Activated CD4-positive, alpha-beta T cell treated with anti-CD3 and anti-CD28 coated beads for 36 hours (primary cell): ENCODE data around the gene STRA6. TPM values are rescaled to one million over a fixed set of nuclear protein-coding genes. Genes with fewer than 3 reads are reported as not detected.

ENCODE experiments used
- ATAC-seq: fragments of 200-7000 bp; cut with Tn5 transposase; one replicate; pipeline ENCODE4 v1.10.0; 2021; ENCODE audit warnings: mild to moderate bottlenecking, moderate library complexity
- CTCF ChIA-PET: fragments of 350-600 bp; sonication (Branson Sonifier 250); formaldehyde crosslinking; loops from one replicate; lab custom pipeline; 2021; ENCODE audit warnings: antibody characterized with exemption; lab: Charles Lee
- POLR2A ChIA-PET: fragments of 350-600 bp; sonication (Branson Sonifier 250); formaldehyde crosslinking; loops from one replicate; lab custom pipeline; 2021; ENCODE audit warnings: antibody characterized with exemption, inconsistent platforms; lab: Charles Lee
- DNase-seq: peaks from one replicate; pipeline ENCODE4 v3.0.0-alpha.2; 2020
- H3K27ac Mint-ChIP-seq: one replicate; pipeline ENCODE4 v1.8.0; 2021; ENCODE audit warnings: mixed read lengths
- H3K27me3 Mint-ChIP-seq: one replicate; pipeline ENCODE4 v1.8.0; 2021; ENCODE audit warnings: mixed read lengths
- H3K36me3 Mint-ChIP-seq: one replicate; pipeline ENCODE4 v1.8.0; 2021; ENCODE audit warnings: low read depth, mixed read lengths
- H3K4me1 Mint-ChIP-seq: one replicate; pipeline ENCODE4 v1.8.0; 2021; ENCODE audit warnings: mixed read lengths
- H3K4me3 Mint-ChIP-seq: one replicate; pipeline ENCODE4 v1.8.0; 2021; ENCODE audit warnings: mild to moderate bottlenecking, moderate library complexity, mixed read lengths
- H3K9me3 Mint-ChIP-seq: one replicate; pipeline ENCODE4 v1.8.0; 2021; ENCODE audit warnings: low read depth, mixed read lengths
- intact Hi-C, 2 experiments: fragments of 100-400 bp; cut with DNase I in 1 of 2; cut with micrococcal nuclease in 1 of 2; formaldehyde crosslinking; loops; one replicate each; pipeline versions ENCODE4 v1.14.2 to v1.15.1; 2022 to 2024; cut with DNase I, micrococcal nuclease
- total RNA-seq, 2 experiments: library from RNA; stranded (reverse); gene quantifications; one replicate each; pipeline ENCODE4 v1.2.3, GENCODE V29; 2021

STRA6 gene
- total RNA-seq, 2 experiments from 2014 or later: not detected

- H3K4me3 Mint-ChIP-seq: no peak overlapping the region
- intact Hi-C loops: no loop called here
- POLR2A ChIA-PET: no interaction called here
- H3K27me3 Mint-ChIP-seq: peaks cover 74% of the 10 kb centered on the region
- no peaks in the 10 kb centered on the region for H3K9me3 Mint-ChIP-seq
- ATAC-seq (no peak), DNase-seq (no peak)
- peaks cover 31% of the 10 kb centered on the region for H3K4me1 Mint-ChIP-seq
- no peak overlapping the region for H3K27ac Mint-ChIP-seq
- H3K36me3 Mint-ChIP-seq: no peaks in the 10 kb centered on the region
- CTCF ChIA-PET: interaction anchor here (0.5 kb wide), 1 partner anchor 56 kb away, joined by 3 read pairs; no protein-coding TSS in a partner anchor
Observed at GRCh38 chr15:74130849-74131627, 71.5 kb downstream of the STRA6 start.

- Mint-ChIP-seq H3K9me3 (no peaks in the 10 kb centered on the region), H3K27me3 (peaks cover 73% of the 10 kb centered on the region), H3K4me1 (peaks cover 28% of the 10 kb centered on the region), H3K27ac (no peak within 1 kb of the TSS), H3K4me3 (no peak within 1 kb of the TSS), H3K36me3 (no peaks in the 10 kb centered on the region)
- no peak for ATAC-seq
- POLR2A ChIA-PET: no interaction called here
- DNase-seq: no peak
- intact Hi-C loops: no loop called here
- CTCF ChIA-PET: interaction anchor here (0.5 to 1.1 kb wide), 3 partner anchors 29 to 192 kb away, joined by 3 to 5 read pairs (median 5); no protein-coding TSS in a partner anchor
Observed at GRCh38 chr15:74130155-74130848, 72.3 kb downstream of the STRA6 start, which contains the start of gene ISLR2. ISLR2 (plus strand) TSS chr15:74130586; CDS start chr15:74132755, 2,169 bp downstream.

- peaks cover 70% of the 10 kb centered on the region for H3K27me3 Mint-ChIP-seq
- no peak for ATAC-seq
- DNase-seq: no peak
- intact Hi-C loops: loop anchor here in 1 of 2 experiments (5.0 kb wide), 1 partner anchor 157 kb away; no protein-coding TSS in a partner anchor
- no peak overlapping the region for H3K4me3 Mint-ChIP-seq
- no peaks in the 10 kb centered on the region for H3K36me3 Mint-ChIP-seq
- POLR2A ChIA-PET: no interaction called here
- H3K27ac Mint-ChIP-seq: no peak overlapping the region
- CTCF ChIA-PET: interaction anchor here (0.5 to 2.2 kb wide), 8 partner anchors 12 to 192 kb away, joined by 3 to 13 read pairs (median 4); no protein-coding TSS in a partner anchor
- no peaks in the 10 kb centered on the region for H3K9me3 Mint-ChIP-seq
- H3K4me1 Mint-ChIP-seq: peaks cover 23% of the 10 kb centered on the region
Observed at GRCh38 chr15:74129586-74130154, 72.9 kb downstream of the STRA6 start.

Other genes with a start within 250 kb of the STRA6 start
- gene STOML1, start 210.5 kb downstream of the STRA6 start, total RNA-seq: 1 to 10 TPM; 6.3 to 7.1 TPM
- 10 to 100 TPM; 72.6 to 75.4 TPM for gene PML, start 208.1 kb downstream of the STRA6 start, total RNA-seq
- gene GOLGA6A, start 120.2 kb downstream of the STRA6 start, total RNA-seq: not detected
- under 1 TPM in 1 of 2 experiments, not detected in 1; 0.05 TPM for gene ISLR2, start 72.2 kb downstream of the STRA6 start, total RNA-seq
- gene ISLR, start 29.1 kb downstream of the STRA6 start, total RNA-seq: not detected
- gene CCDC33, start 33.5 kb upstream of the STRA6 start, total RNA-seq: not detected
- gene CYP11A1, start 164.9 kb upstream of the STRA6 start, total RNA-seq: not detected
- gene SEMA7A, start 231.2 kb upstream of the STRA6 start, total RNA-seq: 10 to 100 TPM; 57.3 to 57.7 TPM